H1 (cell line): ENCODE measurements around the gene KCTD12.

Source experiments
- BRCA1 ChIP-seq: IDR thresholded peaks from 2 replicates; pipeline ENCODE4 v1.6.1; 2012; ENCODE audit warnings: low read depth, low read length, improper control_type of control experiment
- EP300 ChIP-seq, 2 experiments: IDR thresholded peaks; 1 replicate in 1 of 2; 2 replicates in 1 of 2; pipeline ENCODE4 v1.6.1; 2011 to 2012; ENCODE audit warnings: low read depth in 2 of 2, low read length in 2 of 2, mild to moderate bottlenecking in 2 of 2, borderline replicate concordance in 1 of 2, inconsistent platforms in 1 of 2, moderate library complexity in 1 of 2
- EZH2 ChIP-seq: fragments of 200-600 bp; sonication (generic); IDR thresholded peaks from 2 replicates; pipeline ENCODE4 v1.7.1; 2012; ENCODE audit warnings: low read depth, mild to moderate bottlenecking, moderate library complexity, low read length, inconsistent platforms; ENCODE audit not compliant: severe bottlenecking
- POLR2A ChIP-seq, 2 experiments: IDR thresholded peaks; 1 replicate in 1 of 2; 2 replicates in 1 of 2; pipeline ENCODE4 v1.6.1; 2011; ENCODE audit warnings: low read depth in 2 of 2, low read length in 2 of 2, mild to moderate bottlenecking in 2 of 2; ENCODE audit errors: control extremely low read depth in 1 of 2
- SAP30 ChIP-seq: fragments of 300-600 bp; sonication (generic); IDR thresholded peaks from 2 replicates; pipeline ENCODE4 v1.7.1; 2012; ENCODE audit warnings: low read length, moderate library complexity, mild to moderate bottlenecking, inconsistent platforms; ENCODE audit not compliant: insufficient read depth, insufficient replicate concordance
- TF ChIP-seq, protein P1 (sequence below), 3 experiments: IDR thresholded peaks; 1 replicate in 2 of 3; 2 replicates in 1 of 3; pipeline versions ENCODE4 v1.5.1 to v1.6.1; 2011; ENCODE audit warnings: low read length in 3 of 3, mild to moderate bottlenecking in 3 of 3, inconsistent platforms in 2 of 3, low read depth in 1 of 3, moderate library complexity in 1 of 3; ENCODE audit not compliant: insufficient read depth in 1 of 3; ENCODE audit errors: control extremely low read depth in 1 of 3
- TF ChIP-seq, protein P2 (sequence below): IDR thresholded peaks from 2 replicates; pipeline ENCODE4 v1.6.1; 2011; ENCODE audit warnings: low read depth, mild to moderate bottlenecking, low read length; ENCODE audit not compliant: insufficient read depth

DNA sequence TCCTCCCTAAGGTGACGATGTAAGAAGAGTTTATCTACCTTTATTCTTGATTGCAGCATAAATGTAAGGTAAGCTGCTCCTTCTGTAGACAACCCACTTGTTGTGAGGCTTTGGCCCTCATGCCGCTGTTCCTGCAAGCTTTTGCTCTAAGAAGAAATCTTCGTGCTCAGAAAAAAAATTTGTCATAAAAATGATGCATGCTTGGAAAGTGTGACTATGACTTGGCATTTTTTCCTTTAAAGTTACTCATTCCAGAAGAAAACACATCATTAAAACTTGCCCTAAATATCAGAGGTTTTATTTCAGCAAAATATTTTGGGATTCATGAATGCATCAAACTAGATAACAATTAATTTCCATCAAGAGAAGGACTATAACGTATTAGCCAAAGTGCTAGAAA, 39.8 kb downstream of the KCTD12 start:
- TF ChIP-seq, protein P1, sequence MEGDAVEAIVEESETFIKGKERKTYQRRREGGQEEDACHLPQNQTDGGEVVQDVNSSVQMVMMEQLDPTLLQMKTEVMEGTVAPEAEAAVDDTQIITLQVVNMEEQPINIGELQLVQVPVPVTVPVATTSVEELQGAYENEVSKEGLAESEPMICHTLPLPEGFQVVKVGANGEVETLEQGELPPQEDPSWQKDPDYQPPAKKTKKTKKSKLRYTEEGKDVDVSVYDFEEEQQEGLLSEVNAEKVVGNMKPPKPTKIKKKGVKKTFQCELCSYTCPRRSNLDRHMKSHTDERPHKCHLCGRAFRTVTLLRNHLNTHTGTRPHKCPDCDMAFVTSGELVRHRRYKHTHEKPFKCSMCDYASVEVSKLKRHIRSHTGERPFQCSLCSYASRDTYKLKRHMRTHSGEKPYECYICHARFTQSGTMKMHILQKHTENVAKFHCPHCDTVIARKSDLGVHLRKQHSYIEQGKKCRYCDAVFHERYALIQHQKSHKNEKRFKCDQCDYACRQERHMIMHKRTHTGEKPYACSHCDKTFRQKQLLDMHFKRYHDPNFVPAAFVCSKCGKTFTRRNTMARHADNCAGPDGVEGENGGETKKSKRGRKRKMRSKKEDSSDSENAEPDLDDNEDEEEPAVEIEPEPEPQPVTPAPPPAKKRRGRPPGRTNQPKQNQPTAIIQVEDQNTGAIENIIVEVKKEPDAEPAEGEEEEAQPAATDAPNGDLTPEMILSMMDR (IDR thresholded peaks at IDR 0.05; ENCODE audit: control extremely low read depth in 1 of 3, insufficient read depth in 1 of 3, low read depth in 1 of 3, low read length in 3 of 3), result no peak
- TF ChIP-seq EZH2 (no peak), BRCA1 (no peak), SAP30 (no peak), POLR2A (IDR thresholded peaks at IDR 0.05; ENCODE audit: control extremely low read depth in 1 of 2, low read depth in 2 of 2, low read length in 2 of 2) (no peak), EP300 (IDR thresholded peaks at IDR 0.05; ENCODE audit: borderline replicate concordance in 1 of 2, low read depth in 2 of 2, low read length in 2 of 2) (no peak)
- TF ChIP-seq, protein P2, sequence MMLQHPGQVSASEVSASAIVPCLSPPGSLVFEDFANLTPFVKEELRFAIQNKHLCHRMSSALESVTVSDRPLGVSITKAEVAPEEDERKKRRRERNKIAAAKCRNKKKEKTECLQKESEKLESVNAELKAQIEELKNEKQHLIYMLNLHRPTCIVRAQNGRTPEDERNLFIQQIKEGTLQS, result no peak
